IPS DF 6.9 (cell line): ENCODE data around the gene CTDSPL.

Experiments used
- DNase-seq: peaks from one replicate; pipeline ENCODE4 v3.0.0-alpha.2; 2013; ENCODE audit warnings: low read depth, low spot score
- H3K27ac ChIP-seq: one replicate; pipeline ENCODE4 v1.5.1; 2013; ENCODE audit warnings: low read length, control low read depth
- H3K27me3 ChIP-seq: 2 replicates; pipeline ENCODE4 v1.6.1; 2013; ENCODE audit warnings: mild to moderate bottlenecking, low read length; ENCODE audit not compliant: control insufficient read depth, insufficient read depth
- H3K36me3 ChIP-seq: 2 replicates; pipeline ENCODE4 v1.6.1; 2013; ENCODE audit warnings: low read length; ENCODE audit not compliant: control insufficient read depth, insufficient read depth
- H3K4me1 ChIP-seq: 2 replicates; pipeline ENCODE4 v1.6.1; 2013; ENCODE audit warnings: low read length; ENCODE audit not compliant: control insufficient read depth, insufficient read depth
- H3K4me3 ChIP-seq: 2 replicates; pipeline ENCODE4 v1.5.1; 2013; ENCODE audit warnings: mild to moderate bottlenecking, low read length
- H3K9me3 ChIP-seq: 2 replicates; pipeline ENCODE4 v1.6.1; 2013; ENCODE audit warnings: low read length, inconsistent platforms; ENCODE audit not compliant: control insufficient read depth, insufficient read depth
- WGBS: extraction: QIAGEN DNeasy Blood & Tissue Kit; methylation state at CpG from one replicate; pipeline ENCODE4 v1.1.7; 2013; ENCODE audit warnings: mixed read lengths, missing lambda C conversion rate; ENCODE audit not compliant: insufficient read length, insufficient coverage; 5-methylcytosine and 5-hydroxymethylcytosine counted together

The CTDSPL gene

DNA sequence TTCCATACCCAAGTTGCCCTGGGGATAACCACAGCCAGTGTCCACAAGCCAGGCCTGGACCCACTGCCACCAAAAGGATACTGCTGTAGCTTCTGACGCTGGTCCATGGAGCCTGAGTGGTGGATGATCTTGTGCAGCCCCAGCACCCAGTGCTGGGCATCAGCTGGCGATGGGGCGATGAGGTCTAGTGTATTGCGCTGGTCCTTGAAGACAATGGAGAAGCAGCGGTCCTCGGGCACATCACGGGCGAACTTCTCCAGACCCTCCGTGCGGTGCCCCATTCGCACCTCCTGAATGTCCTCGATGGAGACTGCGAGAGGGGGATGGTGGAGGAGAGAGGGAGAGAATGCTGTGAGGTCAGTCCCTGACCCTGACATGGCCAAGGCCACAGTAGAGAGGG is 154.7 kb downstream of the CTDSPL start:
- no peak overlapping the region for H3K4me3 ChIP-seq
- no peaks in the 10 kb centered on the region for H3K9me3 ChIP-seq
- H3K27me3 ChIP-seq, result no peaks in the 10 kb centered on the region
- WGBS, result no CpG with 5 or more reads among the region's 13 CpGs
- H3K36me3 ChIP-seq, result peaks cover 3% of the 10 kb centered on the region; the same call in 1 of the 2 replicates
- H3K27ac ChIP-seq, result no peak overlapping the region
- DNase-seq, result no peak
- H3K4me1 ChIP-seq, result no peaks in the 10 kb centered on the region

DNA sequence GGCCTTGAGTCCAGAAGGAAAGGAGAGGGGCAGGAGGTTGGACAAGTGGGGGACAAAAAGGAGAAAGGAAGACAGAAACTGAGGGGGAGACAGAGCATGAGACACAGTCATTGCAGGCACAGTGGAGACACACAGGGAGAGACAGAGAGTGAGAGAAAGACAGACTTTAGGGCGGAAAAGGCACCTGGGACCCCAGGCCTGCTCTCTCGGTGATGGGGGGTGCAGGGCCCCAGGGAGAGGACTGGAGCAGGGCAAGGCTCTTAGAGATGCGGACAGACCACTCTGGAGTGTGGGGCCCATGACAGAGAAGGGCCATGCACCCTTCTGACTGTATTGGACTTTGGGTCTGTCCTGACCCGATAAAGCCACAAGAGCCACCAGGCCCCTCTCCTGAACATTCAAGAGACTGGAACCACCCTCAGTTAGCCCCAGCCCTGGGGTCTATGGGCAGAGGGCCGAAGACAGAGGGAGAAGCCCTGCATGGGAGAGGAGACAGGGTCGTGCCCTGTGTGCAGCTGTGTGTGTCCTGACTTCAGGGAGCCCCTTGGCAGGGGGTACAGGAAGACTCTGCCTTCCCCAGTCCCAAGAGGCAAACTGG is 155.3 kb downstream of the CTDSPL start:
- no peaks in the 10 kb centered on the region for H3K27me3 ChIP-seq
- no peak for DNase-seq
- H3K9me3 ChIP-seq, result no peaks in the 10 kb centered on the region
- no peak overlapping the region for H3K27ac ChIP-seq
- H3K4me1 ChIP-seq, result no peaks in the 10 kb centered on the region
- WGBS, result no CpG with 5 or more reads among the region's 6 CpGs
- H3K4me3 ChIP-seq, result no peak overlapping the region
- peaks cover 3% of the 10 kb centered on the region; the same call in 1 of the 2 replicates for H3K36me3 ChIP-seq

DNA sequence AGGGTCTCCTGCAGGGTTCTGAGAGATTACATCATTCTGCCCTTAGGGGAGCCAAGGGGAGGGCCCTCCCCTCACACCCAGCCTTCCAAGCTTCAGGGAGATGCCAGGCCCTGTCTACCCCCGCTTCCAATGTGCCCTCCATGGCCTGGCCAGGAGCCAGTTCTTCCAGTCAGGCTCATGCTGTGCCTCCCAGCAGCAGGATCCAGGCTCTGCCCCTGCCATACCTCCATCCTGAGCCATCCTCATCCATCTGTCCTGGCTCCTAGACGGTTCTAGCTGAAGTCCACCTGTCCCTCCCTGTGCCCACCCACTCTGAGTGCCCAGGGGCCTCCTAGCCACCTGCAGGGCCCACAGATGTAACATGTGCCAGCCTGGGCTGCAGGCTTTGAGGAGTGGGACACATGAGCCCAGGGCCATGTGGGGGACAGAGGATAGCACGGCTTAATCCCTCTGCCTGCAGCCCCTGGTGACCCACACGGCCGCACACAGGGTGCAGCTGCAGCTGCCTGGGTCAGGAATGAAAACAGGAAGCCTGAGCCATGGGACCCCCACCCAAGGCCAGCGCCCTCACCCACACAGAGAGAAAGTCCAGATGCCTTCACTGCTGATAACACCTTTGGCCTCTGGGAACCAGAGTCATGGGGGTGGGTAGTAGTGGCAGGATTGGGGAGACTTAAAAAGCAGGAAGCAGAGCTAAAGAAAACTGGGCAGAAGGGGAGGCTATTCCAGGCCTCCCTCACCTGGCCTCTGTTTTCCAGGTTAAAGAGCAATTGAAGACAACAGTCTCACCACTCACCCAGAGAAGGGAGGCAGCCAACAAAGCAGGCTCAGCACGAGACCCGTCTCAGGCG is 156.0 kb downstream of the CTDSPL start:
- Histone ChIP-seq H3K27ac (no peak overlapping the region), H3K4me1 (no peaks in the 10 kb centered on the region), H3K36me3 (peaks cover 3% of the 10 kb centered on the region; the same call in 1 of the 2 replicates), H3K9me3 (no peaks in the 10 kb centered on the region), H3K27me3 (no peaks in the 10 kb centered on the region), H3K4me3 (no peak overlapping the region)
- WGBS, result no CpG with 5 or more reads among the region's 9 CpGs
- no peak for DNase-seq

DNA sequence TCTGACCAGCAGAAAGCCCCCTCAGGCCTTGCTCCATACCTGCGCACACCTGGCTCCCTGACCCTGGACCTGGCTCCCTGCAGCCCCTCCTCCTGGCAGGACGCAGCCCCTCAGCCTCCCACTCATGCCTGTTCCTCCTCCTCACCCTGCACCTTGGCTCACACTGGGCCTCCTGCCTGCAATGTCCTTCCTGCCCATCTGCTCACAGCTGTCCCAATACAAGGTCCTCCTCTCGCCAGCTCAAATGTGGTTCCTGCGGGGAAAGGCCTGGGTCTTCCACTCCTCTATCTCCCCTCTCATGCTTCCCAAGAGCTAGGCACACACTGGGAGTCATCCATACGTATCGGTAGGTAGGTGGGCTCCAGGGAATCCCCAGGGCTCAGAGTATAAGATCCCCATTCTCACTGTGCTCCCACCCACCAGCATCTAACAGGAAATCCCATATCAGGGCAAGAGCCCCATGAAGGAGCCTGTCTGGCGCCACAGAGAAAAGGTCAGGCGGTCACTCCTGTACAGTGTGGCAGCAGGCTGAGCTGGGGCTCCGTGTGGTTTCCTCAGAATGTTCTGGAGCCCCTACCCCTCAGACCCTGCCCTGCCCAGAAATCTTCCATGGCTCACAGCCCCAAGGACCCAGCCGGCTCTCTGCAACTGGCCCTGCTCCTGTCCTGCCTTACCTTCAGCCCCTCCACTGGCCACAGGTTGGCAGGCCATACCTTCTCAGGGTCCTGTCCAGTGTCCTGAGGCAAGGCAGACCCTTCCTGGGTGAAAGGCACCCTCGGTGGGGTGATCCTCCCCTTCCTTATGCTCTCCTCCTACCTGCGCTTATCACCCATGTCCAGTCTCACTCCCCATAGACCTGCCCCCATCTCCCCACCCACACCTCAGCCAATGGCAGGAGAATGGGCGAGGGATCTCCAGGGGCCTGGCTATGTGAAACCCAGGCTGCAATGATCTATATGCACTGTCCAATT is 156.9 kb downstream of the CTDSPL start:
- peaks cover 3% of the 10 kb centered on the region; the same call in 1 of the 2 replicates for H3K36me3 ChIP-seq
- H3K27ac ChIP-seq, result no peak overlapping the region
- H3K9me3 ChIP-seq, result no peaks in the 10 kb centered on the region
- no peak overlapping the region for H3K4me3 ChIP-seq
- WGBS, result no CpG with 5 or more reads among the region's 13 CpGs
- no peak for DNase-seq
- no peaks in the 10 kb centered on the region for H3K27me3 ChIP-seq
- H3K4me1 ChIP-seq, result 0 out of 2 replicates have a peak, but pooled peaks cover under 1% of the 10 kb centered on the region

DNA sequence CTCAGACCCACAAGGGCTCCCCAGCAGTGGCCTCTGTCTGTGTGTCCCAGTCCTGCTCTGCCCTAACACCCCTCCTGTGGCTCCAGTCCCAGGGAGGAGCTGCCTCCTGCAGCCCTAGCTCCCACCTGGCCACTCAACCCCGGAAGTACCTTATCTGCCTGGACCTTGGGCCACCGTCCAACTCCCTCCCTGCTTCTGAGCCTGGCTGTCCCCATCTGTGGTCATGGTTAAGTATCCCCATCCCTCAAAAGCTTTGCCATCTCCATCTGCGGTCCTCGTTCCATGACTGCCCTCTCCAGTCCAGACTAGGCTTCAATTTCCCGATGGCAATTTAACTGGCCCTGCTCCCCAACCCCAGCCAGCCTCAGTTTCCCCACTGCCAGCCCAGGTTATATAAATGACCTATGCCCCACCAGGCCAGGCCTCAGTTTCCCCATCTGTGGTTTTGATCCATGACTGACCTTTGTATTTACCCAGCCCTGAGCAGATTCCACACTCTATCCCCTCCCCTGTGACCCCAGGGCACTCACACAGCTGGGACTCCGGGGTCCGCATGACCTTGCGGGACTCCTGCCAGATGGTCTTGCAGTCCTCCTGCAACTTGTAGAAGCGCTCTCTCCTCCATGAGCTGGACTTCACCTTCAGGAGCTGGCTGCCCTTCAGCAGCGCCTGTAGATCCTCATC is 158.1 kb downstream of the CTDSPL start:
- H3K27me3 ChIP-seq, result no peaks in the 10 kb centered on the region

DNA sequence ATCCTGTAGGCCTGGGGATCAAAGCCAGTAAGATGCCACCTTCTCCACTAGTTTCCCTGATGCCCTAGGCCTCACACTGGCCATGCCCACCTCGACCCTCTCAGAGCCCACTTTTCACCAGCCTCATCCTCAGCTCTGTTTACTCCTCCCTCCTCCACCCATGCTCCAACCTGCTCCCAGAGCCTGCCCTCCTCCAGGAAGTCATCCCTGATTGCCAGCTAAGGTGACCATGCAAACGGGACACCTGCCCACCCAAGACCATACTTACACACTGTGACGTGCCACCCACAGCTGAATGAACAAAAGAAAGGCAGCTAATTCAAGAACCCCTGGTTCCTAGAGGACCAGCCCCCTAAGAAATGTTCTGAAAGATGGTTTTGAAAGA is 158.7 kb downstream of the CTDSPL start:
- H3K27ac ChIP-seq, result no peak overlapping the region
- H3K4me1 ChIP-seq, result 0 out of 2 replicates have a peak, but pooled peaks cover 2% of the 10 kb centered on the region
- peaks cover 3% of the 10 kb centered on the region; the same call in 1 of the 2 replicates for H3K36me3 ChIP-seq
- no peaks in the 10 kb centered on the region for H3K9me3 ChIP-seq
- H3K27me3 ChIP-seq, result no peaks in the 10 kb centered on the region
- WGBS, result no CpG with 5 or more reads among the region's 3 CpGs
- H3K4me3 ChIP-seq, result no peak overlapping the region
- DNase-seq, result no peak

More for the DNA sequence above, 158.1 kb downstream of the CTDSPL start:
- H3K27ac ChIP-seq, result no peak overlapping the region
- peaks cover 3% of the 10 kb centered on the region; the same call in 1 of the 2 replicates for H3K36me3 ChIP-seq
- no peaks in the 10 kb centered on the region for H3K9me3 ChIP-seq
- H3K4me1 ChIP-seq, result 0 out of 2 replicates have a peak, but pooled peaks cover 2% of the 10 kb centered on the region
- no peak for DNase-seq
- no peak overlapping the region for H3K4me3 ChIP-seq
- no CpG with 5 or more reads among the region's 10 CpGs for WGBS

DNA sequence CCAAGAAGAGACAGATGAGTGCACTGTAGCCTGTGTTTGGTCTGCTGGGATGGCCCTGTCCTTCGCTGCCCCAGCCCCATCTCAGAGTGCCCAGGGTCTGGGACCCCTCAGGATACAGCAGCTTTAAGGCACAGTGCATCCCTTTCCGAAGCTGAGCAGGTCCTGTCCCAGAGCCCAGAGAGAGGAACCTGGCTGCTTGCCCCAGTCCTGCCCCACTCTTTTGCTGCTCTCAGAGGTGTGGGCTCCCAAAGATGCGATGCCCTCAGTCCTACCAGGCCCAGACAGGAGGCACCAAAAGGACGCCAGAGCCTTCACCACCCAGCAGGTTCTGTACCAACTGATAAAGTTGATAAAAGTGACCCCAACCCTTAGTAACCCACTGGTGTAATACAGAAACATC is 159.5 kb downstream of the CTDSPL start:
- 0 out of 2 replicates have a peak, but pooled peaks cover 2% of the 10 kb centered on the region for H3K4me1 ChIP-seq
- H3K36me3 ChIP-seq, result peaks cover 3% of the 10 kb centered on the region; the same call in 1 of the 2 replicates
- no CpG with 5 or more reads among the region's 4 CpGs for whole genome bisulfite sequencing
- no peak overlapping the region for H3K4me3 ChIP-seq
- H3K27me3 ChIP-seq, result no peaks in the 10 kb centered on the region
- no peak overlapping the region for H3K27ac ChIP-seq
- DNase-seq, result no peak
- H3K9me3 ChIP-seq, result no peaks in the 10 kb centered on the region

DNA sequence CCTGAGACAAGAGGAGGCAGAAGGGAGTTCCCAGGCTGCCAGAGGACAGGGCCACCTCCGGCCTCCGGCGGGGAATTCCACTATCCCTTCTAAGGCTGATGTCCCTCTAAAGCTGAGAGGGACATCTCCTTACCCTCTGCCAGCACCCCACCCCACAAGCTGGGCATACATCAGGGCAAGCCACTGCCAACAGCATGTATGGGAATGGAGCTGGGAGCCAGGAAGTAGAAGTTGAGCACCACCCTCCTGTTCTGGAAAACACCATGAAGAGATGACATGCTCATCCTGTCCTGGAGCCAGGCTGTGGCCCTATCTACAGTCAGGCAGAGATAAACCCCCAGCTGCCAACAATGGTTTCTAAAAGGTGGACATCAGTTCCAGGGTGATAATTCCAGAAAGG is 160.6 kb downstream of the CTDSPL start:
- no CpG with 5 or more reads among the region's 3 CpGs for WGBS
- Histone ChIP-seq H3K4me3 (no peak overlapping the region), H3K9me3 (no peaks in the 10 kb centered on the region), H3K27me3 (no peaks in the 10 kb centered on the region; the same call in 1 of the 2 replicates), H3K4me1 (0 out of 2 replicates have a peak, but pooled peaks cover 2% of the 10 kb centered on the region), H3K36me3 (no peaks in the 10 kb centered on the region), H3K27ac (no peak overlapping the region)
- DNase-seq, result no peak

DNA sequence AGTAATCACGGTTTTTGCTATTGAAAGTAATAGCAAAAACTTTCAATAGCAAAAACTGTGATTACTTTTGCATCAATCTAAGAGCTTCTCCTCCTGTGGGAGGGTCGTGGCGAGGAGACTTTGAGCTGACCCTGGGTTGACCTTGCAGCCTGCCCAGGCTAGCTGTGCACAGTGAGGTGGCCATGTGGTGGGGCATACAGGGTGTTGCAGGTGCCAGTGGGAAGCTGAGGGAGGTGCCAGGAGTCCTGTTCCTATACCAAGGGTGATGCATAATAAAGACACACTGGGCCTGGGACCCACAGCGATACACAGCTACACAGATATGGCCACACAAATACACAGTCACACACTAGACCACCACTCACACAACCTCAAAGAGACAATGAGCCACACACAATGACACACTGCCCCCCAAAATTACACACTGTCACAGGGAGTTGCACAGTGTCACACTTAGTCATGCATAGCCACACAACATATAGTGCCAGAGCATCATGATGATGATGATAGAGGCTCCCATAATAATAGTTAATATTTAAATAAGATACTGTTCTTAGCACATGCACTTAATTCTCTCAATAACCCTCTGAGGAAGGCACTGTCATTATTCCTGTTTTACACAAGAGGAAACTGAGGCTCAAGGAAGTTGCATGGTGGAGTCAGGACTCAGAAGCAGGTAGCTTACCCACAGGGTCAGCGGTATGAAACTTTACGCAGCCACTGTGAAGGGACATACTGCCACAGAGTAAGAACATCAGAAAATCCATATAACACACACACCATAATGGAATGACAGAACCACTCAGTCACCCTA is 161.4 kb downstream of the CTDSPL start:
- no peaks in the 10 kb centered on the region for H3K9me3 ChIP-seq
- peaks cover 5% of the 10 kb centered on the region; the same call in 1 of the 2 replicates for H3K27me3 ChIP-seq
- no peaks in the 10 kb centered on the region for H3K36me3 ChIP-seq
- DNase-seq, result no peak
- H3K4me1 ChIP-seq, result 0 out of 2 replicates have a peak, but pooled peaks cover 2% of the 10 kb centered on the region
- no CpG with 5 or more reads among the region's 6 CpGs for WGBS
- H3K4me3 ChIP-seq, result no peak overlapping the region
- H3K27ac ChIP-seq, result no peak overlapping the region
